ENCODE data around the gene ZBTB7C.

- no peak for TF ChIP-seq CTCF (IDR thresholded peaks at IDR 0.05)
- no peak for TF ChIP-seq POLR2A (IDR thresholded peaks at IDR 0.05)
- no peak for TF ChIP-seq POLR2AphosphoS5 (IDR thresholded peaks at IDR 0.05)
Measured at GRCh38 chr18:47979611-47980200, 429.5 kb downstream of the ZBTB7C start.
